GM12878 (cell line): ENCODE data around the gene RPS23. TPM values are rescaled to one million over a fixed set of nuclear protein-coding genes. Genes with fewer than 3 reads are reported as not detected.

Experiments
- ATF2 ChIP-seq: IDR thresholded peaks from 2 replicates; pipeline ENCODE4 v1.6.1; 2012; ENCODE audit warnings: low read length, inconsistent platforms
- BACH1 ChIP-seq: fragments of 450-650 bp; IDR thresholded peaks from 2 replicates; pipeline ENCODE4 v1.6.1; 2017; ENCODE audit warnings: mild to moderate bottlenecking, borderline replicate concordance
- BCL11A ChIP-seq: IDR thresholded peaks from 2 replicates; pipeline ENCODE4 v1.6.1; 2011; ENCODE audit warnings: low read depth, low read length
- CREM ChIP-seq: IDR thresholded peaks from 2 replicates; pipeline ENCODE4 v1.6.1; 2014; ENCODE audit warnings: antibody characterized with exemption, low read depth
- CTCF ChIP-seq, 3 experiments: IDR thresholded peaks in 2 of 3; conservative IDR thresholded peaks in 1 of 3; 2 replicates each; pipeline ENCODE4 v1.5.1; 2011; ENCODE audit warnings: low read depth in 3 of 3, low read length in 3 of 3, mild to moderate bottlenecking in 3 of 3, control low read depth in 2 of 3, moderate library complexity in 2 of 3, inconsistent platforms in 1 of 3, mixed read lengths in 1 of 3; ENCODE audit not compliant: control insufficient read depth in 2 of 3, insufficient read depth in 1 of 3; ENCODE audit errors: extremely low read depth in 1 of 3
- EED ChIP-seq: sonication (generic); IDR thresholded peaks from 2 replicates; pipeline ENCODE4 v1.6.1; 2016; ENCODE audit warnings: antibody characterized with exemption, low read depth
- ELK1 ChIP-seq: IDR thresholded peaks from 2 replicates; pipeline ENCODE4 v1.6.1; 2012; ENCODE audit warnings: low read depth, low read length, improper control_type of control experiment
- ETV6 ChIP-seq, 2 experiments: fragments of 450-650 bp in 1 of 2; IDR thresholded peaks in 1 of 2; conservative IDR thresholded peaks in 1 of 2; 2 replicates each; pipeline ENCODE4 v1.6.1; 2014; ENCODE audit warnings: antibody characterized with exemption in 1 of 2, borderline replicate concordance in 1 of 2, low read depth in 1 of 2, mild to moderate bottlenecking in 1 of 2, moderate library complexity in 1 of 2
- FOS ChIP-seq: IDR thresholded peaks from 3 replicates; pipeline ENCODE4 v1.6.1; 2011; ENCODE audit warnings: borderline replicate concordance; ENCODE audit not compliant: insufficient read length; ENCODE audit errors: extremely low read depth
- IRF4 ChIP-seq: IDR thresholded peaks from 2 replicates; pipeline ENCODE4 v1.6.1; 2011; ENCODE audit warnings: low read depth, low read length
- KDM1A ChIP-seq: fragments of 200-600 bp; sonication (generic); IDR thresholded peaks from 2 replicates; pipeline ENCODE4 v1.6.1; 2016; ENCODE audit warnings: borderline replicate concordance
- LARP7 ChIP-seq: fragments of 450-650 bp; IDR thresholded peaks from 2 replicates; pipeline ENCODE4 v1.6.1; 2017; ENCODE audit warnings: mild to moderate bottlenecking
- NFYB ChIP-seq: IDR thresholded peaks from 2 replicates; pipeline ENCODE4 v1.6.1; 2011; ENCODE audit warnings: low read depth, mild to moderate bottlenecking, low read length, improper control_type of control experiment, moderate library complexity; ENCODE audit not compliant: insufficient read depth
- SMAD1 ChIP-seq: fragments of 450-650 bp; IDR thresholded peaks from 2 replicates; pipeline ENCODE4 v1.6.1; 2018; ENCODE audit warnings: mild to moderate bottlenecking, low read depth; ENCODE audit not compliant: partially characterized antibody
- SRF ChIP-seq, 2 experiments: IDR thresholded peaks; 2 replicates each; pipeline ENCODE4 v1.6.1; 2011; ENCODE audit warnings: low read depth in 2 of 2, low read length in 2 of 2, mild to moderate bottlenecking in 1 of 2, moderate library complexity in 1 of 2
- TAF1 ChIP-seq: IDR thresholded peaks from 2 replicates; pipeline ENCODE4 v1.6.1; 2011; ENCODE audit warnings: mild to moderate bottlenecking, low read depth, low read length, borderline replicate concordance
- polyA plus RNA-seq, 11 experiments: library from polyadenylated mRNA; depleted of rRNA in 4 of 11; unstranded in 6 of 11; stranded (reverse) in 5 of 11; fragments of >200 nt; fragmentation: Nextera tagmentation in 4 of 11; fragmentation: Illumina TruSeq in 1 of 11; extraction: Ambion mirVana in 4 of 11; extraction: Trizol in 1 of 11; gene quantifications; 1 replicate in 1 of 11; 2 replicates in 10 of 11; pipeline versions ENCODE4 v1.2.1 to v1.2.3, GENCODE V29; 2011 to 2016; ENCODE audit warnings: inconsistent platforms in 2 of 11, missing spikeins in 2 of 11, low read depth in 1 of 11
- total RNA-seq, 4 experiments: library from RNA; depleted of rRNA in 3 of 4; stranded (reverse); fragments of >200 nt in 3 of 4; fragmentation: Illumina TruSeq in 1 of 4; extraction: Trizol in 1 of 4; gene quantifications; 2 replicates each; pipeline versions ENCODE4 v1.2.1 to v1.2.3, GENCODE V29; 2013 to 2021
- TF ChIP-seq, protein P1 (sequence below): fragments of 450-650 bp; IDR thresholded peaks from 2 replicates; pipeline ENCODE4 v1.6.1; 2017; ENCODE audit warnings: borderline replicate concordance
- TF ChIP-seq, protein P2 (sequence below): fragments of 450-650 bp; IDR thresholded peaks from 2 replicates; pipeline ENCODE4 v1.6.1; 2017; ENCODE audit warnings: low read depth, mild to moderate bottlenecking, moderate library complexity
- TF ChIP-seq, protein P3 (sequence below): fragments of 450-650 bp; IDR thresholded peaks from 2 replicates; pipeline ENCODE4 v1.6.1; 2017; ENCODE audit warnings: antibody characterized with exemption, mild to moderate bottlenecking, moderate library complexity

The RPS23 gene
- total and polyA plus RNA-seq, 10 of the 15 experiments (the other 5 are each of a cell fraction or from before 2014, with no cell fraction given) = 2,489 to 8,145 (median 5,256) TPM

DNA sequence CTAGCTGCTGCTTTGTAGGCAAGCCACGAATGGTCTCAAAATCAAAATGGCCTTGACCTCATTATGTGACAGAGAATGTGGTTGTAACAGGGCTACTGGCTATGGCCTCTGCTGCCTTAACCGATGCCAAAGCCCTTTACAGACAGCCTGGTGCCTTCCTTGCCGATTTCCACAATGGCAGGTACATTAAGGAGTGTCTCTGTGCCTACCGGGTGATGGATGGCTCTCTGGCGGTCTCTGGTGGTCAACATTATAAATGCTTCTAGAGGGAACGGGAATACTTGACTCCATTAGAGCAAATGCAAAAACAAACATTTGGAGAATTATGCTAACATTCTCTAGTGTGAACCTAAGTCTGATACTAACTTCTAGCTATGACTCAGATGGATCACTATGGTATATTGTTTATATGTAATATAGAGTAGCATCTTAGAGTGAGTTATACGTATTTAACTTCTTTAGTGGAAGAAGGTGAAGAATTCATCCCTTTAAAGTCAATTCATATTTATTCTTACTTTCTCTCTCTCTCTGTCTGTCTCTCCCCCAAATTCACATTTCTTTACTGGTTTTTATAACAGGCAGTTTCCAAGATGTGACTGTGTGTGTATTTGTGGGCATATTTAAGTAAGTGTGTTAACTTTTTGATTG lies 52.5 kb downstream of the RPS23 start (continued):
- TF ChIP-seq LARP7 = 0 out of 2 replicates have a peak, but pooled peaks have one; percentile 33
- TF ChIP-seq CTCF (IDR thresholded peaks at IDR 0.05 in 2 of 3, conservative IDR thresholded peaks at IDR 0.05 in 1 of 3; ENCODE audit: control insufficient read depth in 2 of 3, extremely low read depth in 1 of 3, insufficient read depth in 1 of 3, low read depth in 3 of 3, low read length in 3 of 3) = peak; percentile 82 to 94 (median 89)
- no peak for TF ChIP-seq NFYB
- no peak for TF ChIP-seq ETV6 (conservative IDR thresholded peaks at IDR 0.05 in 1 of 2, IDR thresholded peaks at IDR 0.05 in 1 of 2; ENCODE audit: borderline replicate concordance in 1 of 2, low read depth in 1 of 2)
- no peak for TF ChIP-seq ELK1
- 0 out of 2 replicates have a peak, but pooled peaks have one; percentile 30 for TF ChIP-seq IRF4
- TF ChIP-seq TAF1 = no peak
- TF ChIP-seq KDM1A = no peak
- TF ChIP-seq SRF (IDR thresholded peaks at IDR 0.05; ENCODE audit: low read depth in 2 of 2, low read length in 2 of 2) = no peak
- TF ChIP-seq, protein P1, sequence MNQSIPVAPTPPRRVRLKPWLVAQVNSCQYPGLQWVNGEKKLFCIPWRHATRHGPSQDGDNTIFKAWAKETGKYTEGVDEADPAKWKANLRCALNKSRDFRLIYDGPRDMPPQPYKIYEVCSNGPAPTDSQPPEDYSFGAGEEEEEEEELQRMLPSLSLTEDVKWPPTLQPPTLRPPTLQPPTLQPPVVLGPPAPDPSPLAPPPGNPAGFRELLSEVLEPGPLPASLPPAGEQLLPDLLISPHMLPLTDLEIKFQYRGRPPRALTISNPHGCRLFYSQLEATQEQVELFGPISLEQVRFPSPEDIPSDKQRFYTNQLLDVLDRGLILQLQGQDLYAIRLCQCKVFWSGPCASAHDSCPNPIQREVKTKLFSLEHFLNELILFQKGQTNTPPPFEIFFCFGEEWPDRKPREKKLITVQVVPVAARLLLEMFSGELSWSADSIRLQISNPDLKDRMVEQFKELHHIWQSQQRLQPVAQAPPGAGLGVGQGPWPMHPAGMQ = no peak
- TF ChIP-seq, protein P2, sequence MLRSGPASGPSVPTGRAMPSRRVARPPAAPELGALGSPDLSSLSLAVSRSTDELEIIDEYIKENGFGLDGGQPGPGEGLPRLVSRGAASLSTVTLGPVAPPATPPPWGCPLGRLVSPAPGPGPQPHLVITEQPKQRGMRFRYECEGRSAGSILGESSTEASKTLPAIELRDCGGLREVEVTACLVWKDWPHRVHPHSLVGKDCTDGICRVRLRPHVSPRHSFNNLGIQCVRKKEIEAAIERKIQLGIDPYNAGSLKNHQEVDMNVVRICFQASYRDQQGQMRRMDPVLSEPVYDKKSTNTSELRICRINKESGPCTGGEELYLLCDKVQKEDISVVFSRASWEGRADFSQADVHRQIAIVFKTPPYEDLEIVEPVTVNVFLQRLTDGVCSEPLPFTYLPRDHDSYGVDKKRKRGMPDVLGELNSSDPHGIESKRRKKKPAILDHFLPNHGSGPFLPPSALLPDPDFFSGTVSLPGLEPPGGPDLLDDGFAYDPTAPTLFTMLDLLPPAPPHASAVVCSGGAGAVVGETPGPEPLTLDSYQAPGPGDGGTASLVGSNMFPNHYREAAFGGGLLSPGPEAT = no peak
- no peak for TF ChIP-seq BCL11A
- TF ChIP-seq, protein P3, sequence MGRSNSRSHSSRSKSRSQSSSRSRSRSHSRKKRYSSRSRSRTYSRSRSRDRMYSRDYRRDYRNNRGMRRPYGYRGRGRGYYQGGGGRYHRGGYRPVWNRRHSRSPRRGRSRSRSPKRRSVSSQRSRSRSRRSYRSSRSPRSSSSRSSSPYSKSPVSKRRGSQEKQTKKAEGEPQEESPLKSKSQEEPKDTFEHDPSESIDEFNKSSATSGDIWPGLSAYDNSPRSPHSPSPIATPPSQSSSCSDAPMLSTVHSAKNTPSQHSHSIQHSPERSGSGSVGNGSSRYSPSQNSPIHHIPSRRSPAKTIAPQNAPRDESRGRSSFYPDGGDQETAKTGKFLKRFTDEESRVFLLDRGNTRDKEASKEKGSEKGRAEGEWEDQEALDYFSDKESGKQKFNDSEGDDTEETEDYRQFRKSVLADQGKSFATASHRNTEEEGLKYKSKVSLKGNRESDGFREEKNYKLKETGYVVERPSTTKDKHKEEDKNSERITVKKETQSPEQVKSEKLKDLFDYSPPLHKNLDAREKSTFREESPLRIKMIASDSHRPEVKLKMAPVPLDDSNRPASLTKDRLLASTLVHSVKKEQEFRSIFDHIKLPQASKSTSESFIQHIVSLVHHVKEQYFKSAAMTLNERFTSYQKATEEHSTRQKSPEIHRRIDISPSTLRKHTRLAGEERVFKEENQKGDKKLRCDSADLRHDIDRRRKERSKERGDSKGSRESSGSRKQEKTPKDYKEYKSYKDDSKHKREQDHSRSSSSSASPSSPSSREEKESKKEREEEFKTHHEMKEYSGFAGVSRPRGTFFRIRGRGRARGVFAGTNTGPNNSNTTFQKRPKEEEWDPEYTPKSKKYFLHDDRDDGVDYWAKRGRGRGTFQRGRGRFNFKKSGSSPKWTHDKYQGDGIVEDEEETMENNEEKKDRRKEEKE = no peak
- no peak for TF ChIP-seq FOS
- TF ChIP-seq BACH1 = no peak
- no peak for TF ChIP-seq EED
- TF ChIP-seq CREM = no peak
- no peak for TF ChIP-seq ATF2
- TF ChIP-seq SMAD1 = no peak
